ENCODE results near the gene SET.

DNA sequence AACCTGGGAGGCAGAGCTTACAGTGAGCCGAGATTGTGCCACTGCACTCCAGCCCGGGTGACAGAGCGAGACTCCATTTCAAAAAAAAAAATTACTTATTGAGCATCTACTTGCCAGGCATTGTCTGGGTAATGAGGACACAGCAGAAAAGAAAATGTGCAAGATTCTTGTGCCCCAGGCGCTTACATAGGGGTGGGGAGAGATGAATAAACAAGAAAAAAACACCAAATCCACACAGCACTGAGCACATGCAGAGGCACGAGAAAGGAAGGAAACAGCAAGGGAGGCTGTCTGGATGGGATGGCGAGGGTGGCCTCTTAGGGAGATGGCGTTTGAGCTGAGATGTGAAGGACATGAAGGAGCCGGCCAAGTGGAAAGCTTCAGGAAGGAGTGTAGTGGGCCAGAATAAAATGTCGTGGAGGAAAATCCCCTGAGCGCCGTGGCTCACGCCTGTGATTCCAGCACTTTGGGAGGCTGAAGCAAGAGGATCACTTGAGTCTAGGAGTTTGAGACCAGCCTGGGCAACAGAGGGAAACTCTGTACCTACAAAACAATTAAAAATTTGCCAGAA is 46.3 kb upstream of the SET start:
- TF ChIP-seq, protein P1, sequence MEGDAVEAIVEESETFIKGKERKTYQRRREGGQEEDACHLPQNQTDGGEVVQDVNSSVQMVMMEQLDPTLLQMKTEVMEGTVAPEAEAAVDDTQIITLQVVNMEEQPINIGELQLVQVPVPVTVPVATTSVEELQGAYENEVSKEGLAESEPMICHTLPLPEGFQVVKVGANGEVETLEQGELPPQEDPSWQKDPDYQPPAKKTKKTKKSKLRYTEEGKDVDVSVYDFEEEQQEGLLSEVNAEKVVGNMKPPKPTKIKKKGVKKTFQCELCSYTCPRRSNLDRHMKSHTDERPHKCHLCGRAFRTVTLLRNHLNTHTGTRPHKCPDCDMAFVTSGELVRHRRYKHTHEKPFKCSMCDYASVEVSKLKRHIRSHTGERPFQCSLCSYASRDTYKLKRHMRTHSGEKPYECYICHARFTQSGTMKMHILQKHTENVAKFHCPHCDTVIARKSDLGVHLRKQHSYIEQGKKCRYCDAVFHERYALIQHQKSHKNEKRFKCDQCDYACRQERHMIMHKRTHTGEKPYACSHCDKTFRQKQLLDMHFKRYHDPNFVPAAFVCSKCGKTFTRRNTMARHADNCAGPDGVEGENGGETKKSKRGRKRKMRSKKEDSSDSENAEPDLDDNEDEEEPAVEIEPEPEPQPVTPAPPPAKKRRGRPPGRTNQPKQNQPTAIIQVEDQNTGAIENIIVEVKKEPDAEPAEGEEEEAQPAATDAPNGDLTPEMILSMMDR (IDR thresholded peaks at IDR 0.05): no peak
- no peak for TF ChIP-seq POLR2A (IDR thresholded peaks at IDR 0.05)

Data from tibial nerve (tissue), 3 donors.